Colonic mucosa (tissue), 4 donors: ENCODE data around the gene SYTL3. TPM values are rescaled to one million over a fixed set of nuclear protein-coding genes. Genes with fewer than 3 reads are reported as not detected.
A peak's percentile ranks its signal among the peaks of the same experiment; 100 is the strongest.

ENCODE experiments used
- DNase-seq: peaks from one replicate; pipeline ENCODE4 v3.0.0-alpha.2; 2020
- H3K27ac ChIP-seq: fragments of 200-600 bp; one replicate; pipeline ENCODE4 v1.8.0; 2021
- H3K27me3 ChIP-seq: fragments of 200-600 bp; one replicate; pipeline ENCODE4 v1.8.0; 2021
- H3K36me3 ChIP-seq: fragments of 200-600 bp; one replicate; pipeline ENCODE4 v1.8.0; 2021
- H3K4me1 ChIP-seq: fragments of 200-600 bp; one replicate; pipeline ENCODE4 v1.8.0; 2021; ENCODE audit warnings: mild to moderate bottlenecking
- H3K4me3 ChIP-seq: fragments of 200-600 bp; one replicate; pipeline ENCODE4 v1.8.0; 2021
- H3K9ac ChIP-seq, 2 donors: one replicate each; pipeline ENCODE4 v1.7.0; 2013; ENCODE audit warnings: control low read depth in 2 of 2, low read depth in 2 of 2, low read length in 2 of 2
- H3K9me3 ChIP-seq: fragments of 200-600 bp; one replicate; pipeline ENCODE4 v1.8.0; 2021
- CTCF ChIP-seq: fragments of 200-600 bp; IDR thresholded peaks from one replicate; pipeline ENCODE4 v1.8.0; 2022; ENCODE audit warnings: antibody characterized with exemption, mild to moderate bottlenecking
- intact Hi-C: fragments of 100-400 bp; cut with DNase I; formaldehyde crosslinking; loops from one replicate; pipeline ENCODE4 v1.14.1; 2022
- total RNA-seq, 2 donors: library from RNA; stranded (reverse); fragmentation: NEBNext Ultra II Directional in 1 of 2; extraction: Animal tissue kit (Norgen Biotek cat#: 25700) in 1 of 2; gene quantifications; one replicate each; pipeline ENCODE4 v1.2.1, GENCODE V29; 2021
- donor health status: healthy.
- donor health status: DM: no; HTN: no; CAD: no.
- donor health status: DM: no; HTN: no; CAD: no.

The SYTL3 gene
- total RNA-seq, 2 donors from 2014 or later, result 1.1 to 3.1 TPM

- Histone ChIP-seq H3K27ac (no peak overlapping the region), H3K36me3 (no peaks in the 10 kb centered on the region), H3K9me3 (no peaks in the 10 kb centered on the region), H3K9ac (no peak overlapping the region), H3K4me3 (no peak overlapping the region), H3K27me3 (no peaks in the 10 kb centered on the region), H3K4me1 (peaks cover 19% of the 10 kb centered on the region)
- intact Hi-C loops, result loop anchor here (10.0 kb wide), 1 partner anchor 171 kb away; no protein-coding TSS in a partner anchor
- peak; percentile 24 for TF ChIP-seq CTCF
- no peak for DNase-seq
These were observed 143.6 kb downstream of the SYTL3 start for GRCh38 chr6:158793432-158793831.

GRCh38 chr6:158795516-158795915 is 145.7 kb downstream of the SYTL3 start:
- intact Hi-C loops, result loop anchor here (10.0 kb wide), 1 partner anchor 169 kb away; no protein-coding TSS in a partner anchor
- H3K27ac ChIP-seq, result no peak overlapping the region
- no peak for DNase-seq

GRCh38 chr6:158796353-158796752 is 146.5 kb downstream of the SYTL3 start:
- H3K4me1 ChIP-seq, result peaks cover 27% of the 10 kb centered on the region
- no peak for DNase-seq
- no peaks in the 10 kb centered on the region for H3K9me3 ChIP-seq
- no peak overlapping the region for H3K4me3 ChIP-seq
- no peak overlapping the region for H3K9ac ChIP-seq
- intact Hi-C loops, result loop anchor here (10.0 kb wide), 1 partner anchor 168 kb away; no protein-coding TSS in a partner anchor
- no peak overlapping the region for H3K27ac ChIP-seq
- no peak for TF ChIP-seq CTCF
- no peaks in the 10 kb centered on the region for H3K27me3 ChIP-seq
- H3K36me3 ChIP-seq, result no peaks in the 10 kb centered on the region

More at GRCh38 chr6:158795516-158795915, 145.7 kb downstream of the SYTL3 start:
- no peaks in the 10 kb centered on the region for H3K27me3 ChIP-seq
- H3K36me3 ChIP-seq, result no peaks in the 10 kb centered on the region
- H3K9me3 ChIP-seq, result no peaks in the 10 kb centered on the region
- peaks cover 25% of the 10 kb centered on the region for H3K4me1 ChIP-seq
- H3K9ac ChIP-seq, result peak overlapping the region in 1 of 2 donors; percentile 60
- TF ChIP-seq CTCF, result no peak
- H3K4me3 ChIP-seq, result no peak overlapping the region

GRCh38 chr6:158797331-158798310 is 147.8 kb downstream of the SYTL3 start:
- intact Hi-C loops, result loop anchor here (10.0 kb wide), 1 partner anchor 167 kb away; no protein-coding TSS in a partner anchor

More at GRCh38 chr6:158797331-158798310, 147.8 kb downstream of the SYTL3 start:
- peaks cover 32% of the 10 kb centered on the region for H3K4me1 ChIP-seq
- H3K9ac ChIP-seq, result peak overlapping the region in 1 of 2 donors; percentile 44
- no peaks in the 10 kb centered on the region for H3K27me3 ChIP-seq
- no peak overlapping the region for H3K4me3 ChIP-seq
- no peak for DNase-seq
- no peak overlapping the region for H3K27ac ChIP-seq
- TF ChIP-seq CTCF, result no peak
- no peaks in the 10 kb centered on the region for H3K36me3 ChIP-seq
- no peaks in the 10 kb centered on the region for H3K9me3 ChIP-seq
